ENCODE results near the gene SGCA. TPM values are rescaled to one million over a fixed set of nuclear protein-coding genes. Genes with fewer than 3 reads are reported as not detected.

The SGCA gene
- total and polyA plus RNA-seq, 9 of the 15 experiments (the other 6 are each of a cell fraction or from before 2014, with no cell fraction given), result not detected

DNA sequence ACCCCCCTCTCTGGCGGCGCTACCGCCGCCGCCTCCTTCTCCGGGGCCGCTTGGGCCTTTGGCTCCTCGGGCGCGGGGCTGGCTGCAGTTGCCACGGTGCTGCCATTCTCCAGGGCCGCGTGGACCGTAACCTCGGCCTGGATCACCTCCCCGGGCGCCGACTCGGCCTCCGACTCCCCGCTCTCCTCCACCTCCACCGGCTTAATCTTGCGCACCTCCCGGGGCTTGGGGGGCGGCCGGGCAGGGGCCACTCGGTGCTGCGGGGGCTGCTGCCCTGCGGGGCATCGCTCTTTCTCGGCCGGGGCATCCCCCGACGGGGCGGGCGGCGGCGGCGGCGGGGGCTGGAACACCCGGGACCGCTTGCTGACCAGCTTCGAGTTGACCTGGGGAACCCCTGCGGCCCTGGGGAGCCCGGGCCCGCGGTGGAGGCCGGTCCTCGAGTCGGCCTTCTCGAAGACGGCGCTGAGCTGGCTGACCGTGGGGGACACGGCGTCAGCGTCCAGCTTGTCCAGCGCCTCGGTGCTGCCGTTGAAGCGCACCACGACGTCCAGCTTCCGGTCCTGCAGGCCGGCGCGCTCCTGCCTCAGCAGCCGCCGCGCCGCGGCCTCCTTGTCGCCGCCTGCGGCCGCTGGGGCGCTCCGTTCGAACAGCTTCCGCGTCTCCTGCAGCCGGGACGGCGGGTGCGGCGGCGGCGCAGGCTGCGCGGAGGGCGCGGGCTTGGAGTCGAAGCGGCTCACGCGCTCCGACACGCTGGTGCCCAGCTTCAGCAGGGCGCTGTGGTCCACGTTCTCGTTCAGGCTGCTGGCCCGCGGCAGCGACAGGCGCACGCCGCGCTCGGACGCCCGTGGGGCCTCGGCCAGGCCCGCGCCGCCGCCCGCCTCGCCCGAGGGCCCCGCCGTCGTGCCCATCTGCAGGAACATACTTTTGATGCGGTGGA, 16.1 kb upstream of the SGCA start (continued):
- TF ChIP-seq, protein P1, sequence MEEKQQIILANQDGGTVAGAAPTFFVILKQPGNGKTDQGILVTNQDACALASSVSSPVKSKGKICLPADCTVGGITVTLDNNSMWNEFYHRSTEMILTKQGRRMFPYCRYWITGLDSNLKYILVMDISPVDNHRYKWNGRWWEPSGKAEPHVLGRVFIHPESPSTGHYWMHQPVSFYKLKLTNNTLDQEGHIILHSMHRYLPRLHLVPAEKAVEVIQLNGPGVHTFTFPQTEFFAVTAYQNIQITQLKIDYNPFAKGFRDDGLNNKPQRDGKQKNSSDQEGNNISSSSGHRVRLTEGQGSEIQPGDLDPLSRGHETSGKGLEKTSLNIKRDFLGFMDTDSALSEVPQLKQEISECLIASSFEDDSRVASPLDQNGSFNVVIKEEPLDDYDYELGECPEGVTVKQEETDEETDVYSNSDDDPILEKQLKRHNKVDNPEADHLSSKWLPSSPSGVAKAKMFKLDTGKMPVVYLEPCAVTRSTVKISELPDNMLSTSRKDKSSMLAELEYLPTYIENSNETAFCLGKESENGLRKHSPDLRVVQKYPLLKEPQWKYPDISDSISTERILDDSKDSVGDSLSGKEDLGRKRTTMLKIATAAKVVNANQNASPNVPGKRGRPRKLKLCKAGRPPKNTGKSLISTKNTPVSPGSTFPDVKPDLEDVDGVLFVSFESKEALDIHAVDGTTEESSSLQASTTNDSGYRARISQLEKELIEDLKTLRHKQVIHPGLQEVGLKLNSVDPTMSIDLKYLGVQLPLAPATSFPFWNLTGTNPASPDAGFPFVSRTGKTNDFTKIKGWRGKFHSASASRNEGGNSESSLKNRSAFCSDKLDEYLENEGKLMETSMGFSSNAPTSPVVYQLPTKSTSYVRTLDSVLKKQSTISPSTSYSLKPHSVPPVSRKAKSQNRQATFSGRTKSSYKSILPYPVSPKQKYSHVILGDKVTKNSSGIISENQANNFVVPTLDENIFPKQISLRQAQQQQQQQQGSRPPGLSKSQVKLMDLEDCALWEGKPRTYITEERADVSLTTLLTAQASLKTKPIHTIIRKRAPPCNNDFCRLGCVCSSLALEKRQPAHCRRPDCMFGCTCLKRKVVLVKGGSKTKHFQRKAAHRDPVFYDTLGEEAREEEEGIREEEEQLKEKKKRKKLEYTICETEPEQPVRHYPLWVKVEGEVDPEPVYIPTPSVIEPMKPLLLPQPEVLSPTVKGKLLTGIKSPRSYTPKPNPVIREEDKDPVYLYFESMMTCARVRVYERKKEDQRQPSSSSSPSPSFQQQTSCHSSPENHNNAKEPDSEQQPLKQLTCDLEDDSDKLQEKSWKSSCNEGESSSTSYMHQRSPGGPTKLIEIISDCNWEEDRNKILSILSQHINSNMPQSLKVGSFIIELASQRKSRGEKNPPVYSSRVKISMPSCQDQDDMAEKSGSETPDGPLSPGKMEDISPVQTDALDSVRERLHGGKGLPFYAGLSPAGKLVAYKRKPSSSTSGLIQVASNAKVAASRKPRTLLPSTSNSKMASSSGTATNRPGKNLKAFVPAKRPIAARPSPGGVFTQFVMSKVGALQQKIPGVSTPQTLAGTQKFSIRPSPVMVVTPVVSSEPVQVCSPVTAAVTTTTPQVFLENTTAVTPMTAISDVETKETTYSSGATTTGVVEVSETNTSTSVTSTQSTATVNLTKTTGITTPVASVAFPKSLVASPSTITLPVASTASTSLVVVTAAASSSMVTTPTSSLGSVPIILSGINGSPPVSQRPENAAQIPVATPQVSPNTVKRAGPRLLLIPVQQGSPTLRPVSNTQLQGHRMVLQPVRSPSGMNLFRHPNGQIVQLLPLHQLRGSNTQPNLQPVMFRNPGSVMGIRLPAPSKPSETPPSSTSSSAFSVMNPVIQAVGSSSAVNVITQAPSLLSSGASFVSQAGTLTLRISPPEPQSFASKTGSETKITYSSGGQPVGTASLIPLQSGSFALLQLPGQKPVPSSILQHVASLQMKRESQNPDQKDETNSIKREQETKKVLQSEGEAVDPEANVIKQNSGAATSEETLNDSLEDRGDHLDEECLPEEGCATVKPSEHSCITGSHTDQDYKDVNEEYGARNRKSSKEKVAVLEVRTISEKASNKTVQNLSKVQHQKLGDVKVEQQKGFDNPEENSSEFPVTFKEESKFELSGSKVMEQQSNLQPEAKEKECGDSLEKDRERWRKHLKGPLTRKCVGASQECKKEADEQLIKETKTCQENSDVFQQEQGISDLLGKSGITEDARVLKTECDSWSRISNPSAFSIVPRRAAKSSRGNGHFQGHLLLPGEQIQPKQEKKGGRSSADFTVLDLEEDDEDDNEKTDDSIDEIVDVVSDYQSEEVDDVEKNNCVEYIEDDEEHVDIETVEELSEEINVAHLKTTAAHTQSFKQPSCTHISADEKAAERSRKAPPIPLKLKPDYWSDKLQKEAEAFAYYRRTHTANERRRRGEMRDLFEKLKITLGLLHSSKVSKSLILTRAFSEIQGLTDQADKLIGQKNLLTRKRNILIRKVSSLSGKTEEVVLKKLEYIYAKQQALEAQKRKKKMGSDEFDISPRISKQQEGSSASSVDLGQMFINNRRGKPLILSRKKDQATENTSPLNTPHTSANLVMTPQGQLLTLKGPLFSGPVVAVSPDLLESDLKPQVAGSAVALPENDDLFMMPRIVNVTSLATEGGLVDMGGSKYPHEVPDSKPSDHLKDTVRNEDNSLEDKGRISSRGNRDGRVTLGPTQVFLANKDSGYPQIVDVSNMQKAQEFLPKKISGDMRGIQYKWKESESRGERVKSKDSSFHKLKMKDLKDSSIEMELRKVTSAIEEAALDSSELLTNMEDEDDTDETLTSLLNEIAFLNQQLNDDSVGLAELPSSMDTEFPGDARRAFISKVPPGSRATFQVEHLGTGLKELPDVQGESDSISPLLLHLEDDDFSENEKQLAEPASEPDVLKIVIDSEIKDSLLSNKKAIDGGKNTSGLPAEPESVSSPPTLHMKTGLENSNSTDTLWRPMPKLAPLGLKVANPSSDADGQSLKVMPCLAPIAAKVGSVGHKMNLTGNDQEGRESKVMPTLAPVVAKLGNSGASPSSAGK (IDR thresholded peaks at IDR 0.05), result peak; percentile 23; the same call in 1 of the 2 replicates
- TF ChIP-seq ZNF589 (CRISPR knock-in tag; IDR thresholded peaks at IDR 0.05; ENCODE audit: low read depth), result 0 out of 2 replicates have a peak, but pooled peaks have one; percentile 11
- TF ChIP-seq, protein P2, sequence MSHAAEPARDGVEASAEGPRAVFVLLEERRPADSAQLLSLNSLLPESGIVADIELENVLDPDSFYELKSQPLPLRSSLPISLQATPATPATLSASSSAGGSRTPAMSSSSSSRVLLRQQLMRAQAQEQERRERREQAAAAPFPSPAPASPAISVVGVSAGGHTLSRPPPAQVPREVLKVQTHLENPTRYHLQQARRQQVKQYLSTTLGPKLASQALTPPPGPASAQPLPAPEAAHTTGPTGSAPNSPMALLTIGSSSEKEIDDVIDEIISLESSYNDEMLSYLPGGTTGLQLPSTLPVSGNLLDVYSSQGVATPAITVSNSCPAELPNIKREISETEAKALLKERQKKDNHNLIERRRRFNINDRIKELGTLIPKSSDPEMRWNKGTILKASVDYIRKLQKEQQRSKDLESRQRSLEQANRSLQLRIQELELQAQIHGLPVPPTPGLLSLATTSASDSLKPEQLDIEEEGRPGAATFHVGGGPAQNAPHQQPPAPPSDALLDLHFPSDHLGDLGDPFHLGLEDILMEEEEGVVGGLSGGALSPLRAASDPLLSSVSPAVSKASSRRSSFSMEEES (CRISPR knock-in tag; IDR thresholded peaks at IDR 0.05), result no peak
- no peak for TF ChIP-seq ZNF507 (tag; conservative IDR thresholded peaks at IDR 0.05)
- TF ChIP-seq L3MBTL2 (IDR thresholded peaks at IDR 0.05), result peak; percentile 79
- no peak for TF ChIP-seq ZNF644 (tag; IDR thresholded peaks at IDR 0.05; ENCODE audit: low read depth)
- no peak for TF ChIP-seq ZNF133 (CRISPR knock-in tag; IDR thresholded peaks at IDR 0.05)
- no peak for TF ChIP-seq MAFF (IDR thresholded peaks at IDR 0.05; ENCODE audit: low read length)
- TF ChIP-seq POLR2AphosphoS5 (IDR thresholded peaks at IDR 0.05; ENCODE audit: control insufficient read depth, insufficient read depth, low read depth, low read length), result no peak
- no peak; the same call in 1 of the 2 replicates for TF ChIP-seq ZBTB7A (IDR thresholded peaks at IDR 0.05; ENCODE audit: borderline replicate concordance, control insufficient read depth, low read depth, low read length)
- TF ChIP-seq, protein P3, sequence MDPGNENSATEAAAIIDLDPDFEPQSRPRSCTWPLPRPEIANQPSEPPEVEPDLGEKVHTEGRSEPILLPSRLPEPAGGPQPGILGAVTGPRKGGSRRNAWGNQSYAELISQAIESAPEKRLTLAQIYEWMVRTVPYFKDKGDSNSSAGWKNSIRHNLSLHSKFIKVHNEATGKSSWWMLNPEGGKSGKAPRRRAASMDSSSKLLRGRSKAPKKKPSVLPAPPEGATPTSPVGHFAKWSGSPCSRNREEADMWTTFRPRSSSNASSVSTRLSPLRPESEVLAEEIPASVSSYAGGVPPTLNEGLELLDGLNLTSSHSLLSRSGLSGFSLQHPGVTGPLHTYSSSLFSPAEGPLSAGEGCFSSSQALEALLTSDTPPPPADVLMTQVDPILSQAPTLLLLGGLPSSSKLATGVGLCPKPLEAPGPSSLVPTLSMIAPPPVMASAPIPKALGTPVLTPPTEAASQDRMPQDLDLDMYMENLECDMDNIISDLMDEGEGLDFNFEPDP (CRISPR knock-in tag; IDR thresholded peaks at IDR 0.05), result no peak
- TF ChIP-seq ZNF408 (CRISPR knock-in tag; IDR thresholded peaks at IDR 0.05; ENCODE audit: low read depth), result no peak
